ENCODE data around the gene ANGPTL7.

GRCh38 chr1:11156441-11156840 is 32.7 kb upstream of the ANGPTL7 start:
- TF ChIP-seq POLR2A (IDR thresholded peaks at IDR 0.05) = no peak
- TF ChIP-seq, protein P1, sequence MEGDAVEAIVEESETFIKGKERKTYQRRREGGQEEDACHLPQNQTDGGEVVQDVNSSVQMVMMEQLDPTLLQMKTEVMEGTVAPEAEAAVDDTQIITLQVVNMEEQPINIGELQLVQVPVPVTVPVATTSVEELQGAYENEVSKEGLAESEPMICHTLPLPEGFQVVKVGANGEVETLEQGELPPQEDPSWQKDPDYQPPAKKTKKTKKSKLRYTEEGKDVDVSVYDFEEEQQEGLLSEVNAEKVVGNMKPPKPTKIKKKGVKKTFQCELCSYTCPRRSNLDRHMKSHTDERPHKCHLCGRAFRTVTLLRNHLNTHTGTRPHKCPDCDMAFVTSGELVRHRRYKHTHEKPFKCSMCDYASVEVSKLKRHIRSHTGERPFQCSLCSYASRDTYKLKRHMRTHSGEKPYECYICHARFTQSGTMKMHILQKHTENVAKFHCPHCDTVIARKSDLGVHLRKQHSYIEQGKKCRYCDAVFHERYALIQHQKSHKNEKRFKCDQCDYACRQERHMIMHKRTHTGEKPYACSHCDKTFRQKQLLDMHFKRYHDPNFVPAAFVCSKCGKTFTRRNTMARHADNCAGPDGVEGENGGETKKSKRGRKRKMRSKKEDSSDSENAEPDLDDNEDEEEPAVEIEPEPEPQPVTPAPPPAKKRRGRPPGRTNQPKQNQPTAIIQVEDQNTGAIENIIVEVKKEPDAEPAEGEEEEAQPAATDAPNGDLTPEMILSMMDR (IDR thresholded peaks at IDR 0.05) = no peak

Data from Peyer's patch (tissue), 4 donors.